ENCODE data around the gene INPP5D. TPM values are rescaled to one million over a fixed set of nuclear protein-coding genes. Genes with fewer than 3 reads are reported as not detected.
A peak's percentile ranks its signal among the peaks of the same experiment; 100 is the strongest.

The INPP5D gene
- total RNA-seq, 1 experiment from 2014 or later = 12.7 TPM

- no peak overlapping the region for H3K4me2 ChIP-seq (ENCODE audit: insufficient read depth, insufficient read length, low read length)
- no peak overlapping the region for H3T11ph ChIP-seq (ENCODE audit: low read length)
- Mint-ChIP-seq H3K4me1 (peaks cover 4 to 6% of the 10 kb centered on the region in 2 experiments; a peak in 3 of 4 replicates), H3K4me3 (no peak overlapping the region), H3K36me3 (ENCODE audit: insufficient read depth in 1 of 3, low read depth in 3 of 3) (peaks cover 0 to 17% (median 0%) of the 10 kb centered on the region in 3 experiments; a peak in 2 of 7 replicates), H3K27me3 (ENCODE audit: low read depth) (no peaks in the 10 kb centered on the region; the same call in 1 of the 2 replicates), H3K9me3 (no peaks in the 10 kb centered on the region), H3K27ac (peak overlapping the region in 1 of 3 experiments; percentile 88; a peak in 1 of 7 replicates)
- H3K14ac ChIP-seq (ENCODE audit: insufficient read depth, low read length) = no peak overlapping the region
- H3K56ac ChIP-seq (ENCODE audit: insufficient read length, low read depth, low read length) = no peak overlapping the region
- TF ChIP-seq CTCF (conservative IDR thresholded peaks at IDR 0.05) = no peak
- H2AFZ ChIP-seq (ENCODE audit: low read length) = no peak overlapping the region
- H3K23me2 ChIP-seq (ENCODE audit: insufficient read length, low read depth, low read length, poor library complexity, severe bottlenecking) = no peaks in the 10 kb centered on the region
- no peak overlapping the region for H4K5ac ChIP-seq (ENCODE audit: insufficient read length, low read depth, low read length)
- no peak overlapping the region for H2BK12ac ChIP-seq (ENCODE audit: insufficient read length, low read depth, low read length)
- no peak overlapping the region for H2BK15ac ChIP-seq (ENCODE audit: low read depth, low read length)
- H3K79me2 ChIP-seq (ENCODE audit: insufficient read depth, low read length) = no peaks in the 10 kb centered on the region
- no peak overlapping the region for H2AK5ac ChIP-seq (ENCODE audit: insufficient read length, low read length)
- H2BK120ac ChIP-seq (ENCODE audit: low read depth, low read length, poor library complexity, severe bottlenecking) = no peak overlapping the region
- H2BK20ac ChIP-seq (ENCODE audit: low read depth, low read length, poor library complexity, severe bottlenecking) = no peak overlapping the region
- no peaks in the 10 kb centered on the region for H3K27me3 ChIP-seq (ENCODE audit: insufficient read depth, low read length)
- H3K9ac ChIP-seq (ENCODE audit: extremely low read depth, insufficient read length, low read length) = no peak overlapping the region
- H3K4me1 ChIP-seq (ENCODE audit: insufficient read depth, low read length) = no peaks in the 10 kb centered on the region
- no CpG with 5 or more reads among the region's 5 CpGs for WGBS (ENCODE audit: extremely low coverage, insufficient read length, low lambda C conversion rate)
- no peak overlapping the region for H3K4ac ChIP-seq (ENCODE audit: low read depth, low read length)
- no peak overlapping the region for H3K27ac ChIP-seq (ENCODE audit: insufficient read length, low read depth, low read length)
- no peak overlapping the region for H2BK5ac ChIP-seq (ENCODE audit: insufficient read length, low read length)
- H3K18ac ChIP-seq (ENCODE audit: insufficient read length, low read depth, low read length) = no peak overlapping the region
- H3K9me3 ChIP-seq (ENCODE audit: control insufficient read depth, low read depth, low read length) = no peaks in the 10 kb centered on the region
- DNase-seq = no peak
- H4K8ac ChIP-seq (replicated peaks; ENCODE audit: insufficient read length, low read depth, low read length) = no peak overlapping the region
- no peak overlapping the region for H3K23ac ChIP-seq (ENCODE audit: insufficient read length, low read depth, low read length)
- no peaks in the 10 kb centered on the region for H3K79me1 ChIP-seq (ENCODE audit: insufficient read depth, low read depth, low read length, poor library complexity, severe bottlenecking)
- H4K91ac ChIP-seq (ENCODE audit: insufficient read length, low read depth, low read length) = no peak overlapping the region
- H4K20me1 ChIP-seq (ENCODE audit: control insufficient read depth, insufficient read depth, insufficient read length) = no peaks in the 10 kb centered on the region
These were observed 134.9 kb downstream of the INPP5D start for GRCh38 chr2:233195027-233195426.
